ENCODE measurements around the gene EWSR1.

EWSR1 gene

GRCh38 chr22:29306175-29306834, 38.2 kb downstream of the EWSR1 start, which contains the start of gene GAS2L1:
GAS2L1 (plus strand) TSS chr22:29306650; CDS start chr22:29308106, 1,456 bp downstream.
- peaks cover 7% of the 10 kb centered on the region; the same call in 1 of the 2 replicates for H3K4me1 ChIP-seq (ENCODE audit: control insufficient read depth, insufficient read depth, low read length)
- CTCF ChIA-PET = interaction anchor here (0.5 to 1.9 kb wide), 13 partner anchors 8 to 1815 kb away, joined by 3 to 15 read pairs (median 4); no protein-coding TSS in a partner anchor
- TF ChIP-seq TSHZ1 (tag by site-specific recombination; IDR thresholded peaks at IDR 0.05; ENCODE audit: borderline replicate concordance) = peak; percentile 50; the same call in 1 of the 2 replicates
- no peak; the same call in 1 of the 2 replicates for TF ChIP-seq ZFP69B (tag by site-specific recombination; IDR thresholded peaks at IDR 0.05)
- TF ChIP-seq KLF17 (tag by site-specific recombination; IDR thresholded peaks at IDR 0.05) = peak; percentile 84; the same call in 1 of the 2 replicates
- no peak for TF ChIP-seq ZNF416 (tag by site-specific recombination; IDR thresholded peaks at IDR 0.05)
- peak; percentile 60 for TF ChIP-seq ZBTB48 (tag by site-specific recombination; IDR thresholded peaks at IDR 0.05)
- TF ChIP-seq ZNF639 (tag by site-specific recombination; IDR thresholded peaks at IDR 0.05) = 0 out of 2 replicates have a peak, but pooled peaks have one; percentile 45
- no peak for TF ChIP-seq ZNF692 (tag by site-specific recombination; IDR thresholded peaks at IDR 0.05)
- TF ChIP-seq YY2 (tag by site-specific recombination; IDR thresholded peaks at IDR 0.05) = 0 out of 2 replicates have a peak, but pooled peaks have one; percentile 56
- no peak for TF ChIP-seq ZNF16 (tag by site-specific recombination; IDR thresholded peaks at IDR 0.05; ENCODE audit: low read depth)
- TF ChIP-seq SCRT1 (tag by site-specific recombination; IDR thresholded peaks at IDR 0.05; ENCODE audit: borderline replicate concordance) = no peak
- peak; percentile 87 for TF ChIP-seq ZNF341 (tag by site-specific recombination; IDR thresholded peaks at IDR 0.05; ENCODE audit: low read depth)
- TF ChIP-seq ZBTB44 (tag by site-specific recombination; IDR thresholded peaks at IDR 0.05) = 0 out of 2 replicates have a peak, but pooled peaks have one; percentile 61
- peak; percentile 76 for TF ChIP-seq ZBTB17 (tag by site-specific recombination; IDR thresholded peaks at IDR 0.05)
- TF ChIP-seq WT1 (tag by site-specific recombination; IDR thresholded peaks at IDR 0.05) = peak; percentile 48
- TF ChIP-seq ZNF513 (tag by site-specific recombination; IDR thresholded peaks at IDR 0.05) = no peak
- peak; percentile 57 for TF ChIP-seq KLF9 (tag by site-specific recombination; IDR thresholded peaks at IDR 0.05; ENCODE audit: low read depth)
- peak; percentile 50 for TF ChIP-seq ZBTB8A (tag by site-specific recombination; IDR thresholded peaks at IDR 0.05)
- peak; percentile 71; the same call in 1 of the 2 replicates for TF ChIP-seq ZXDB (tag by site-specific recombination; IDR thresholded peaks at IDR 0.05)
- 0 out of 2 replicates have a peak, but pooled peaks have one; percentile 11 for TF ChIP-seq ZNF530 (tag by site-specific recombination; IDR thresholded peaks at IDR 0.05; ENCODE audit: low read depth)
- peak; percentile 72; the same call in 1 of the 2 replicates for TF ChIP-seq ZNF324 (tag by site-specific recombination; IDR thresholded peaks at IDR 0.05)
- TF ChIP-seq ZNF398 (tag by site-specific recombination; IDR thresholded peaks at IDR 0.05) = 0 out of 2 replicates have a peak, but pooled peaks have one; percentile 5
- TF ChIP-seq MYNN (tag by site-specific recombination; IDR thresholded peaks at IDR 0.05; ENCODE audit: borderline replicate concordance) = no peak
- TF ChIP-seq ZNF155 (tag by site-specific recombination; IDR thresholded peaks at IDR 0.05) = no peak
- no peak for TF ChIP-seq ZNF768 (tag by site-specific recombination; IDR thresholded peaks at IDR 0.05)

More at GRCh38 chr22:29306175-29306834, 38.2 kb downstream of the EWSR1 start, which contains the start of gene GAS2L1:
- peaks cover 0 to 8% of the 10 kb centered on the region in 2 experiments; a peak in 1 of 3 replicates for H3K36me3 ChIP-seq (ENCODE audit: control insufficient read depth in 2 of 2, insufficient read depth in 1 of 2, low read length in 2 of 2)
- H3K27ac ChIP-seq (ENCODE audit: extremely low read depth, low read depth, low read length) = peak within 1 kb of the TSS; percentile 94
- peak within 1 kb of the TSS; percentile 50 for H3K4me3 ChIP-seq (ENCODE audit: low read depth, low read length)
- no peaks in the 10 kb centered on the region for H3K9me3 ChIP-seq (ENCODE audit: control insufficient read depth, insufficient read depth, low read depth, low read length)
- POLR2A ChIA-PET = interaction anchor here (1.0 to 1.9 kb wide), 7 partner anchors 9 to 58 kb away, joined by 3 to 6 read pairs (median 3); partner anchors contain the start of gene RASL10A

Measured in HEK293 (cell line).